GM11168 (cell line): ENCODE results near the gene LYPD1.

Experiments used
- in situ Hi-C: fragments of 300-500 bp; cut with MboI; formaldehyde crosslinking; loops from one replicate; pipeline ENCODE4 v1.12.0; 2022; ENCODE audit warnings: low sequenced_read_pairs; ENCODE audit not compliant: unreplicated experiment

Gene LYPD1

DNA sequence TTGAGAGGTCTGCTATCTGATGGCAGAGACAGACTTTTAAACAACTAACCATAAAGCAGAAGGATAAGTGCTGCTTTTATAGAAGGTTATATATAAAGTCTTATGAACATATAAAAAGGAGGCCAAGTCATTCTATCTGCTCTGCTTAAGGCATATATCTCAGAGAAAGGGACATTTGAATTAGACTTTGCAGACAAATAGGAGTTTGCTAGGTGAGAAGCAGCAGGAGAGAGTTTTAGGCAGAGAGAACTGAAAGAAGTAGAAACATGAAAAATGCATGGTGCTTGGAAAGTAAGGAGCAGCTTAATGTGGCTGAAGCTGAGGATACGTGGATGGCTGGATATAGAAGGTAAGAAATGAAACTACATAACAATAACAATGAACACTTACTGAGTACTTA is 65.4 kb downstream of the LYPD1 start:
- in situ Hi-C loops = no loop called here

DNA sequence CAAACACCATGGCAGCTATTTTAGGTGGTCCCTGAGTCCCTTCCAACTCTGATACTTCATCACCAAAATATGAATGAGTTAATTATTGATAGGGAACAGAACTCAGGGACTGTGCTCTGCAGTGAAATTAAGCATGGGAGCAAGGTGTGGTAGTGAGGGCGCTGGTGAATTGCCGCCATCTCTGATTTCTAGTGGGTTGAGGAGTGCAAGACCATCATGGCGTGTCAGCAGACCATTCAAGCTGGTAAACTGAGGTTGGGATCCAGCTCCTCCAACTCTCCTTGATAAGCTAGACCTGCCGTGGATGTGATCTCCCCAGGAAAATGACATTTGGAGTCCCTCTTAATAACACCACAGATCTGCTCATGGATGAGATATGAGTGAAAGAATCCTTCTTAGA is 70.4 kb downstream of the LYPD1 start:
- in situ Hi-C loops = no loop called here

DNA sequence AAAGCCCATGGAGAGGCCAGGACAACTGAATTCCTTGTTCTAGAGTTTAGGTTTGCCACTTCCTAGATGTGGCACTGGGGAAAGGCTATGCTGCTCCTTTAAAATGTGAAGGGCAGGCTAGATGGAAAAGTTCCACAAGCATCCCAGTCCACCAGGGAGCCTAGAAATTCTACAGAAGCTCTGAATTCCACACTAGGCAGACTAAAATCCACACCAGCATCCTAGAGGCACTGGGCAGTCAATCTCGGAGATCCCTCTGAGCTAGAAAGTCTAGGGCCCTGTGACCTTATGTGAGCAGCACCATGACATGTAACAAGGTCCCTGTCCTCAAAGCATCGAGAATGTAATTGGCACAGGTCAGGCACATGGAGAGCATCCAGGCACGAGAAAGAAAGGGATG is 71.5 kb downstream of the LYPD1 start:
- in situ Hi-C loops = no loop called here

DNA sequence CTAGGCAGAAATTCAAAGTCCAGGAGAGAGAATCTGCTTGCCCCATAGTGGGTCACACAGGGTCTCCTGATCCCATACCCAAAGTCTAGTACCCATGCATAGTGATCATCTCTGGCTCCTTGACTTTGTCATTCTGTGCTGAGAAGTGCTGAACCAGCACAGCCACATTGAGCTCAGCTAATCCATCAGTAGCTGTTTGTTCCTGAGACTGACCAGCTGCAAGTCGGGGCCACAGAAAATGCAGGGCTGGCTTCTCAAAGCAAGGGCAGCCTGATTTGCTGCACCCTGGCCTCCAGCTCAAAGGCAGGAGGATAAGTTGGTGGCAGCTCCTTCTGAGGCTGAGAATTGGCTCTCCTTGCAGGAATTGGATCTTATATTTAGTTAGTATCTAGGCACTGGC is 72.2 kb downstream of the LYPD1 start:
- in situ Hi-C loops = no loop called here

DNA sequence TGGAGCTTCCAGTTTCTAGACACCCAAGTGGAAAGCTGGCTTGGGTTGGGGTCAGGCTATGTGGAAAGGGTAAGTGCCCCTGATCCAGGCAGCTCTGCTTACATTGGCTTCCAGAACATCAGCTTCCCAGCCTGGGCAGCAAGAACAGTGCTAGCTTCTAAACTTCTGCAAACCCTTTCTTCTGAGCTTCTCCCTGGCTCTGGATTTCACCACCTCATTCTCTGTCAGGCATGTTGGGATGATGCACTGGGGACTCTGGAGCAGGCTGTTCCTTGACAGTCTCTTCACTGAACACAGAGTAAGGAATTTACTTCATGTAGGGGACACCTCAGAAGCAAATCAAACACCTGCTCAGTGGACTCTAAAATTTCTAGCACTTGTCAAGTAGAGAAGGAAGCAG is 72.8 kb downstream of the LYPD1 start:
- in situ Hi-C loops = no loop called here

DNA sequence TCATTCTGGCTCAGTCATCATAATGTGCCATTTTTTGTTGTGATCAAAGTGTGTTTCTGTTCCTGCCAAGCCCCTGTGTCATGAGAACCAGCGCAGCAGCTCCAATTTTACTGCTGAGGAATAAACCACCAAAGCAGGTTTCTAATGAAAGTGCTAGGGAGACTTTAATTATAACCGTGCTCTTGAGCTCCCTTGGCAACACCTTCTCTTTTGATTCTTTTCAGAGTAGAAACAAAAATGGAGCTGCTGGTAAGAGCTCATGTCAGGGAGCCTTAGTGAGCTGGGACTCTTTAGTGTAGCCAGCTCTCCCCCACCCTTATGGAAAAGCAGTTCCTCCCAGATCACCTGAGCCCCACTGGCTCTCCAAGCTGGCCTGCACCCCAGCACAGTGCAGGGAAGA is 74.3 kb downstream of the LYPD1 start:
- in situ Hi-C loops = no loop called here

DNA sequence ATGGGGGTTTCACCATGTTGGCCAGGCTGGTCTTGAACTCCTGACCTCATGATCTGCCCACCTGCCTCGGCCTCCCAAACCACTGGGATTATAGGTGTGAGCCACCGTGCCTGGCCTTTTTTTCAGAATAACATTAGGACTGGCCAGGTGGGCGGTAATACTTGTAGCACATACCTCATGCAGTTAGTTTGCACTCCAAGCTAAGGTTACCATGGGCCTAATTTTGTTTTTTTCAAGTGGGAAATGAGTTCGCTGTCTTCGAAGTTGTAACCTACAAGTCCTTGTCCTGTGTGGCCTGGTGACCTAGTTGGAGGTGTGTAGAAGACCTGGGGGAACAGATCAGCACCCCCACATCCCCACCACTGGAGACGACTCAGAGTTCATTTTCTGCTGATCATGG is 74.8 kb downstream of the LYPD1 start:
- in situ Hi-C loops = no loop called here
